T-cell (primary cell): ENCODE results near the gene INPP4A. TPM values are rescaled to one million over a fixed set of nuclear protein-coding genes. Genes with fewer than 3 reads are reported as not detected.

Experiments used
- ATAC-seq, 4 experiments: fragments of 200-7000 bp in 3 of 4; fragments of 150-1000 bp in 1 of 4; cut with Tn5 transposase; replicated peaks in 1 of 4; 1 replicate in 3 of 4; 2 replicates in 1 of 4; pipeline ENCODE4 v1.10.0; 2021; ENCODE audit warnings: moderate library complexity in 3 of 4, mild to moderate bottlenecking in 2 of 4, moderate number of reproducible peaks in 1 of 4
- CTCF ChIA-PET, 2 donors: fragments of 300-600 bp; sonication (Branson Sonifier 250); formaldehyde crosslinking; loops; one replicate each; lab custom pipeline; 2022; ENCODE audit warnings: antibody characterized with exemption in 2 of 2; lab: Charles Lee
- POLR2A ChIA-PET, 2 donors: fragments of 300-600 bp; sonication (Branson Sonifier 250); formaldehyde crosslinking; loops; one replicate each; lab custom pipeline; 2022; ENCODE audit warnings: antibody characterized with exemption in 2 of 2; lab: Charles Lee
- DNase-seq, 35 experiments: peaks; one replicate each; pipeline versions ENCODE4 v3.0.0 to v3.0.0-alpha.2; 2013 to 2023
- H3K27ac ChIP-seq: one replicate; pipeline ENCODE4 v1.5.1; 2013; ENCODE audit warnings: low read length
- H3K27me3 ChIP-seq, 2 experiments: replicated peaks in 1 of 2; 1 replicate in 1 of 2; 2 replicates in 1 of 2; pipeline versions ENCODE4 v1.6.1 to v1.7.0; 2013; ENCODE audit warnings: low read length in 1 of 2, mixed read lengths in 1 of 2; ENCODE audit not compliant: control insufficient read depth in 2 of 2, insufficient read depth in 2 of 2; ENCODE audit errors: extremely low read depth in 1 of 2
- H3K36me3 ChIP-seq, 2 donors: 1 replicate in 1 of 2; 2 replicates in 1 of 2; pipeline versions ENCODE4 v1.6.1 to v1.7.0; 2013; ENCODE audit warnings: low read length in 1 of 2; ENCODE audit not compliant: control insufficient read depth in 2 of 2, insufficient read depth in 1 of 2; ENCODE audit errors: extremely low read depth in 1 of 2
- H3K4me1 ChIP-seq, 2 experiments: 1 replicate in 1 of 2; 2 replicates in 1 of 2; pipeline versions ENCODE4 v1.6.1 to v1.7.0; 2013; ENCODE audit warnings: low read length in 2 of 2, mixed read lengths in 1 of 2; ENCODE audit not compliant: insufficient read depth in 2 of 2, control insufficient read depth in 1 of 2; ENCODE audit errors: extremely low read depth in 1 of 2
- H3K4me3 ChIP-seq, 2 donors: 1 replicate in 1 of 2; 2 replicates in 1 of 2; pipeline versions ENCODE4 v1.5.1 to v1.7.0; 2013; ENCODE audit warnings: mild to moderate bottlenecking in 2 of 2, low read length in 1 of 2, moderate library complexity in 1 of 2; ENCODE audit not compliant: control insufficient read depth in 1 of 2; ENCODE audit errors: extremely low read depth in 1 of 2
- H3K9me3 ChIP-seq: 2 replicates; pipeline ENCODE4 v1.7.0; 2013
- H3K27ac Mint-ChIP-seq, 2 donors: one replicate each; pipeline ENCODE4 v1.8.0; 2020 to 2021; ENCODE audit warnings: mild to moderate bottlenecking in 2 of 2, mixed read lengths in 2 of 2
- H3K27me3 Mint-ChIP-seq, 2 donors: one replicate each; pipeline ENCODE4 v1.8.0; 2021 to 2022; ENCODE audit warnings: mixed read lengths in 2 of 2
- H3K36me3 Mint-ChIP-seq: one replicate; pipeline ENCODE4 v1.8.0; 2021; ENCODE audit warnings: mixed read lengths
- H3K4me1 Mint-ChIP-seq, 3 donors: one replicate each; pipeline ENCODE4 v1.8.0; 2020 to 2022; ENCODE audit warnings: mixed read lengths in 3 of 3, mild to moderate bottlenecking in 1 of 3
- H3K4me3 Mint-ChIP-seq, 3 donors: one replicate each; pipeline ENCODE4 v1.8.0; 2020 to 2022; ENCODE audit warnings: mild to moderate bottlenecking in 3 of 3, mixed read lengths in 3 of 3, moderate library complexity in 3 of 3
- H3K9me3 Mint-ChIP-seq, 3 donors: one replicate each; pipeline ENCODE4 v1.8.0; 2020 to 2022; ENCODE audit warnings: mixed read lengths in 3 of 3
- WGBS: methylation state at CpG from one replicate; pipeline ENCODE4 v1.1.5; 2013; ENCODE audit warnings: missing lambda C conversion rate; ENCODE audit not compliant: insufficient coverage; 5-methylcytosine and 5-hydroxymethylcytosine counted together
- total RNA-seq, 35 experiments: library from RNA in 6 of 35; stranded (reverse) in 6 of 35; fragments of 120-200 nt in 1 of 35; gene quantifications; one replicate each; pipeline versions ENCODE4 v1.2.1 to v1.2.4 and lab custom pipeline; 2013 to 2026

The INPP4A gene
- total RNA-seq, 5 donors from 2014 or later (not counting 1 experiment from before 2014, with no cell fraction given) = 126 to 153 (median 136) TPM

GRCh38 chr2:98561902-98562695 lies 117.4 kb downstream of the INPP4A start:
- no peak overlapping the region for H3K27ac ChIP-seq
- Mint-ChIP-seq H3K27ac (no peak overlapping the region), H3K36me3 (peaks cover 62% of the 10 kb centered on the region), H3K4me3 (no peak overlapping the region), H3K9me3 (no peaks in the 10 kb centered on the region), H3K4me1 (peaks cover 17 to 21% (median 17%) of the 10 kb centered on the region in 3 donors), H3K27me3 (no peaks in the 10 kb centered on the region)
- H3K27me3 ChIP-seq = no peaks in the 10 kb centered on the region
- no peak for ATAC-seq
- 98% methylated on average over 8 of the region's 13 CpGs for WGBS
- H3K4me1 ChIP-seq = peaks cover 0 to 13% of the 10 kb centered on the region in 2 experiments
- ChIA-PET CTCF (no interaction called here), POLR2A (interaction anchor here in 1 of 2 donors (0.6 kb wide), 1 partner anchor 36 kb away, joined by 5 read pairs; no protein-coding TSS in a partner anchor)
- DNase-seq = no peak
- peaks cover 55 to 93% of the 10 kb centered on the region in 2 donors for H3K36me3 ChIP-seq
- no peak overlapping the region for H3K4me3 ChIP-seq
- no peaks in the 10 kb centered on the region for H3K9me3 ChIP-seq

GRCh38 chr2:98563394-98563793 lies 118.7 kb downstream of the INPP4A start:
- peaks cover 64% of the 10 kb centered on the region for H3K36me3 Mint-ChIP-seq
- ChIA-PET POLR2A (no interaction called here), CTCF (interaction anchor here in 1 of 2 donors (0.6 kb wide), 1 partner anchor 184 kb away, joined by 3 read pairs; no protein-coding TSS in a partner anchor)
- H3K27me3 ChIP-seq = no peaks in the 10 kb centered on the region
- peaks cover 11 to 16% (median 15%) of the 10 kb centered on the region in 3 donors for H3K4me1 Mint-ChIP-seq
- 100% methylated on average over 4 of the region's 13 CpGs for WGBS
- no peak overlapping the region for H3K27ac ChIP-seq
- H3K4me1 ChIP-seq = peaks cover 0 to 9% of the 10 kb centered on the region in 2 experiments
- no peak overlapping the region for H3K4me3 Mint-ChIP-seq
- ATAC-seq (no peak), DNase-seq (no peak)
- no peaks in the 10 kb centered on the region for H3K27me3 Mint-ChIP-seq
- H3K9me3 Mint-ChIP-seq = no peaks in the 10 kb centered on the region
- H3K27ac Mint-ChIP-seq = peak overlapping the region in 1 of 2 donors; percentile 5
- no peaks in the 10 kb centered on the region for H3K9me3 ChIP-seq
- H3K4me3 ChIP-seq = no peak overlapping the region
- peaks cover 51 to 93% of the 10 kb centered on the region in 2 donors for H3K36me3 ChIP-seq

- H3K27ac Mint-ChIP-seq = no peak overlapping the region
- Histone ChIP-seq H3K9me3 (no peaks in the 10 kb centered on the region), H3K4me3 (no peak overlapping the region), H3K4me1 (no peaks in the 10 kb centered on the region), H3K36me3 (peaks cover 45 to 93% of the 10 kb centered on the region in 2 donors), H3K27me3 (no peaks in the 10 kb centered on the region), H3K27ac (no peak overlapping the region)
- peaks cover 60% of the 10 kb centered on the region for H3K36me3 Mint-ChIP-seq
- WGBS = 85% methylated on average over 10 of the region's 17 CpGs
- H3K27me3 Mint-ChIP-seq = no peaks in the 10 kb centered on the region
- no peak for DNase-seq
- POLR2A ChIA-PET = interaction anchor here (0.5 to 0.7 kb wide), 2 partner anchors 88 to 120 kb away, joined by 3 to 6 read pairs; no protein-coding TSS in a partner anchor
- no peak for ATAC-seq
- CTCF ChIA-PET = no interaction called here
- H3K4me1 Mint-ChIP-seq = peaks cover 3 to 8% (median 3%) of the 10 kb centered on the region in 3 donors
- H3K4me3 Mint-ChIP-seq = no peak overlapping the region
- no peaks in the 10 kb centered on the region for H3K9me3 Mint-ChIP-seq
These were observed 120.0 kb downstream of the INPP4A start for GRCh38 chr2:98564541-98565132.

GRCh38 chr2:98565286-98565860 lies 120.7 kb downstream of the INPP4A start:
- DNase-seq (no peak), ATAC-seq (no peak)
- Mint-ChIP-seq H3K27ac (peak overlapping the region in 1 of 2 donors; percentile 39), H3K4me1 (peaks cover 0 to 14% (median 0%) of the 10 kb centered on the region in 3 donors), H3K9me3 (no peaks in the 10 kb centered on the region), H3K4me3 (no peak overlapping the region), H3K36me3 (peaks cover 60% of the 10 kb centered on the region), H3K27me3 (no peaks in the 10 kb centered on the region)
- Histone ChIP-seq H3K9me3 (no peaks in the 10 kb centered on the region), H3K4me3 (no peak overlapping the region), H3K4me1 (no peaks in the 10 kb centered on the region), H3K27me3 (no peaks in the 10 kb centered on the region), H3K36me3 (peaks cover 44 to 94% of the 10 kb centered on the region in 2 donors), H3K27ac (no peak overlapping the region)
- 65% methylated on average over 2 of the region's 9 CpGs for WGBS
- ChIA-PET CTCF (interaction anchor here in 1 of 2 donors (0.7 kb wide), 1 partner anchor 882 kb away, joined by 3 read pairs; no protein-coding TSS in a partner anchor), POLR2A (no interaction called here)

GRCh38 chr2:98565941-98566340 lies 121.3 kb downstream of the INPP4A start:
- POLR2A ChIA-PET = no interaction called here

More at GRCh38 chr2:98565941-98566340, 121.3 kb downstream of the INPP4A start:
- Mint-ChIP-seq H3K4me3 (no peak overlapping the region), H3K4me1 (peaks cover 0 to 14% (median 0%) of the 10 kb centered on the region in 3 donors), H3K36me3 (peaks cover 62% of the 10 kb centered on the region), H3K27ac (peak overlapping the region in 1 of 2 donors; percentile 31), H3K9me3 (no peaks in the 10 kb centered on the region), H3K27me3 (no peaks in the 10 kb centered on the region)
- CTCF ChIA-PET = interaction anchor here in 1 of 2 donors (0.7 kb wide), 1 partner anchor 883 kb away, joined by 3 read pairs; no protein-coding TSS in a partner anchor
- ATAC-seq = no peak
- WGBS = 97% methylated on average over 19 of the region's 19 CpGs
- H3K36me3 ChIP-seq = peaks cover 41 to 94% of the 10 kb centered on the region in 2 donors
- H3K27me3 ChIP-seq = no peaks in the 10 kb centered on the region
- H3K4me1 ChIP-seq = no peaks in the 10 kb centered on the region
- no peak overlapping the region for H3K4me3 ChIP-seq
- no peaks in the 10 kb centered on the region for H3K9me3 ChIP-seq
- H3K27ac ChIP-seq = no peak overlapping the region
- DNase-seq = no peak
